ENCODE data around the gene ANKS1A.

DNA sequence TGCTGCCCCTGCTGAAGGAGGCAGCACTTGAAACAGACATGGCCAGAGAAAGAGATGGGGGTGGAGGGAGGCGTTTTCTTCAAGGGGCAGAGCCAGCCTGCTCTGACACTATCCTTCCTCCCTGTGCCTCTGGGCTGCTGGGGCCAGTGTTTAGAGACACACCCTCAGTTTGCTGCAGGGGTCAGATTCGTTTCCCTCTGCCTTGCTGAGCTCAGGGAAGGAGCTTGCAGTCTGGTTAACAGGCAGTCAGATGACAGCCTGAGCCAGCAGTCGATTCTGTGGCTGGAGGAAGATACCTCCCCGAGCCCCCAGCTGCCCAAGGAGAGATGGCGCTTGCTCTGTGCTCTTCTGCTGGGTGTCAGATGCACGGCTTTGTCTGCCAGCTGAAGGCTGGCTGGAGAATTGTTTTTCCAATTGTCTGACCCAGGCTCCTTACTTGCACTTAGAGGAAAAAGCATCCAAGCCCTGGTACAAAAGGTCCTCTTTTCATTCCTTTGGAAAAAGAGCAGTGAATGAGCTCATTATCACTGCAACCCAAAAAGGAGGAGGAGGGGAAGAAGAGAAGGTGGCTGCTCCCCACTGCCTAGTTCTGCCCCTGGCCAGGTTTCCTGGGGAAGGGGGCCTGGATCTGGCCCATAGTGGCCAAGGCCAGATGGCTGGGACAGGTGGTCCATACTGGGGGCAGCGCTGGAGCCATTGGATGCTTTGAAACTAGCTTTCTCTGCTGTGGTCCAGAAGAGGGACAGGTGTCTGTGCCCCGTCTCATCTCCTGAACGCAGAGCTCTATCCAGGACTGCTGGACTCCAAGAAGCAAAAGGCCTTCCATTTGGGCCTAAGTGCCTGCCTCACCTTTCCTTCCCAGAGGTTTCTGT is 163.9 kb downstream of the ANKS1A start:
- TF ChIP-seq ZNF317 (CRISPR knock-in tag; IDR thresholded peaks at IDR 0.05; ENCODE audit: borderline replicate concordance, low read depth) (no peak), ZNF396 (CRISPR knock-in tag; IDR thresholded peaks at IDR 0.05; ENCODE audit: borderline replicate concordance) (no peak), NR2C2 (CRISPR knock-in tag; IDR thresholded peaks at IDR 0.05) (no peak), FOXJ3 (CRISPR knock-in tag; IDR thresholded peaks at IDR 0.05; ENCODE audit: borderline replicate concordance) (no peak), SMAD3 (CRISPR knock-in tag; IDR thresholded peaks at IDR 0.05; ENCODE audit: borderline replicate concordance) (no peak)
- TF ChIP-seq, protein P1, sequence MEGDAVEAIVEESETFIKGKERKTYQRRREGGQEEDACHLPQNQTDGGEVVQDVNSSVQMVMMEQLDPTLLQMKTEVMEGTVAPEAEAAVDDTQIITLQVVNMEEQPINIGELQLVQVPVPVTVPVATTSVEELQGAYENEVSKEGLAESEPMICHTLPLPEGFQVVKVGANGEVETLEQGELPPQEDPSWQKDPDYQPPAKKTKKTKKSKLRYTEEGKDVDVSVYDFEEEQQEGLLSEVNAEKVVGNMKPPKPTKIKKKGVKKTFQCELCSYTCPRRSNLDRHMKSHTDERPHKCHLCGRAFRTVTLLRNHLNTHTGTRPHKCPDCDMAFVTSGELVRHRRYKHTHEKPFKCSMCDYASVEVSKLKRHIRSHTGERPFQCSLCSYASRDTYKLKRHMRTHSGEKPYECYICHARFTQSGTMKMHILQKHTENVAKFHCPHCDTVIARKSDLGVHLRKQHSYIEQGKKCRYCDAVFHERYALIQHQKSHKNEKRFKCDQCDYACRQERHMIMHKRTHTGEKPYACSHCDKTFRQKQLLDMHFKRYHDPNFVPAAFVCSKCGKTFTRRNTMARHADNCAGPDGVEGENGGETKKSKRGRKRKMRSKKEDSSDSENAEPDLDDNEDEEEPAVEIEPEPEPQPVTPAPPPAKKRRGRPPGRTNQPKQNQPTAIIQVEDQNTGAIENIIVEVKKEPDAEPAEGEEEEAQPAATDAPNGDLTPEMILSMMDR (IDR thresholded peaks at IDR 0.05), result no peak

All from WTC11 (cell line).